GM21528 (cell line): ENCODE results near the gene PTGIS.

Experiments used
- ATAC-seq: cut with Tn5 transposase; IDR thresholded peaks from one replicate; pipeline ENCODE4 v1.9.1; 2021; ENCODE audit warnings: mild to moderate bottlenecking, moderate library complexity; ENCODE audit not compliant: unreplicated experiment, low FRiP score

Gene PTGIS

GRCh38 chr20:49507741-49508434 lies 60.0 kb downstream of the PTGIS start:
- no peak for ATAC-seq

GRCh38 chr20:49505518-49505917 lies 62.4 kb downstream of the PTGIS start:
- no peak for ATAC-seq

- ATAC-seq = no peak
Measured at GRCh38 chr20:49503176-49503575, 64.8 kb downstream of the PTGIS start.

- no peak for ATAC-seq
Measured at GRCh38 chr20:49501917-49502316, 66.0 kb downstream of the PTGIS start.

GRCh38 chr20:49497398-49497669 lies 70.6 kb downstream of the PTGIS start:
- ATAC-seq = no peak

GRCh38 chr20:49496553-49497397 lies 71.2 kb downstream of the PTGIS start:
- no peak for ATAC-seq

GRCh38 chr20:49496043-49496442 lies 71.9 kb downstream of the PTGIS start:
- ATAC-seq = no peak

GRCh38 chr20:49490689-49491088 lies 77.2 kb downstream of the PTGIS start:
- ATAC-seq = no peak

- no peak for ATAC-seq
Measured at GRCh38 chr20:49489688-49490087, 78.2 kb downstream of the PTGIS start.

GRCh38 chr20:49486064-49486463 lies 81.9 kb downstream of the PTGIS start:
- ATAC-seq = no peak

- no peak for ATAC-seq
Measured at GRCh38 chr20:49485563-49485962, 82.4 kb downstream of the PTGIS start.

- ATAC-seq = no peak
Measured at GRCh38 chr20:49484180-49485140, 83.5 kb downstream of the PTGIS start.

- ATAC-seq = no peak
Measured at GRCh38 chr20:49483696-49484123, 84.2 kb downstream of the PTGIS start.

- ATAC-seq = no peak
Measured at GRCh38 chr20:49483018-49483695, 84.8 kb downstream of the PTGIS start.

- no peak for ATAC-seq
Measured at GRCh38 chr20:49482621-49483017, 85.3 kb downstream of the PTGIS start, which contains the start of gene KCNB1. Gene KCNB1, minus strand, starts transcription at chr20:49482668. Its CDS starts 188 bp downstream, at chr20:49482480.

GRCh38 chr20:49482173-49482572 lies 85.8 kb downstream of the PTGIS start:
- no peak for ATAC-seq

GRCh38 chr20:49481116-49481515 lies 86.8 kb downstream of the PTGIS start:
- no peak for ATAC-seq

GRCh38 chr20:49480236-49480635 lies 87.7 kb downstream of the PTGIS start:
- no peak for ATAC-seq

- no peak for ATAC-seq
Measured at GRCh38 chr20:49479785-49480184, 88.2 kb downstream of the PTGIS start.
